ENCODE results near the gene LRP11. TPM values are rescaled to one million over a fixed set of nuclear protein-coding genes. Genes with fewer than 3 reads are reported as not detected.
A peak's percentile ranks its signal among the peaks of the same experiment; 100 is the strongest.
"Not testable (repeated sequence)": the region's sequence is repeated elsewhere in the genome, so short reads cannot be mapped to it uniquely, and the experiment has no call there.

Gene LRP11
- total RNA-seq, 1 experiment from 2014 or later: 13.2 TPM

DNA sequence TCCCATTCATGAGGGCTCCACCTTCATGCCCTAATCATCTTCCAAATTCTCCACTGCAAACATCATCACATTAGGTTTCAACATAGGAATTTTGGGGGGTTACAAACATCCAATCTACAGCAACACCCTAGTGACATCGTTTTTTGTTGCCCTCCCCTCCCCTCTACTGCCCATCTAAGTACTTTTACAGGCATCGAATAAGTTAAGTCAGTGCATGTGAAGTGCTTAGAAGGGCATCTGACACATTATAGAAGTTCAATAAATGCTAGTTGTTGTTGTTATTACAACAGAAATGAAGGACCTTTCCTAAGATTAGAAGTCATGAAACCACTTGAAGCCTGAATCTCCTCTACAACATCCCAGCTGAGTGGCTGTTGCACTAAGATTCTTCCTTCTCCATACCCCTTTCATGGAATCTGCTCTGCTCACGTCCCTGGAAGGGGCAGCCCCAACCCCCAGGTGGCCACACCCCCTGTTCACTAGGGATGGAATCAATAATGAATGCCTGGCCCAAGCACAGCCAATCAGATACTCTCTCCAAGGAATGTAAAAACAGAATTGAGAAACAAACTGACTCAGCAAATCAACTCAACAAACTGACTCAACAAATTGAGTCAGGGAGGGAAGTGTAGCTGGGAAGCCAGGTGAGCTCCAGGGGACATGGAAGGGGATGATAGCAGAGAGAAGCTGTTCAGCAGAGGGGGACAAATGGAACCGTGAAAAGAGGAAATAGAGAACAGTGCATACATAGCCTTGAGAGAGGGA lies 3.9 kb upstream of the LRP11 start:
- peak; percentile 87 for DNase-seq
- H3K4me3 ChIP-seq (ENCODE audit: insufficient read depth, low read depth, low read length): no peak overlapping the region
- no peaks in the 10 kb centered on the region for H3K36me3 ChIP-seq (replicated peaks; ENCODE audit: control insufficient read depth, insufficient read depth, low read length)
- peaks cover 5% of the 10 kb centered on the region; the same call in 1 of the 2 replicates for H3K27me3 ChIP-seq (ENCODE audit: control insufficient read depth, insufficient read depth, low read length)

DNA sequence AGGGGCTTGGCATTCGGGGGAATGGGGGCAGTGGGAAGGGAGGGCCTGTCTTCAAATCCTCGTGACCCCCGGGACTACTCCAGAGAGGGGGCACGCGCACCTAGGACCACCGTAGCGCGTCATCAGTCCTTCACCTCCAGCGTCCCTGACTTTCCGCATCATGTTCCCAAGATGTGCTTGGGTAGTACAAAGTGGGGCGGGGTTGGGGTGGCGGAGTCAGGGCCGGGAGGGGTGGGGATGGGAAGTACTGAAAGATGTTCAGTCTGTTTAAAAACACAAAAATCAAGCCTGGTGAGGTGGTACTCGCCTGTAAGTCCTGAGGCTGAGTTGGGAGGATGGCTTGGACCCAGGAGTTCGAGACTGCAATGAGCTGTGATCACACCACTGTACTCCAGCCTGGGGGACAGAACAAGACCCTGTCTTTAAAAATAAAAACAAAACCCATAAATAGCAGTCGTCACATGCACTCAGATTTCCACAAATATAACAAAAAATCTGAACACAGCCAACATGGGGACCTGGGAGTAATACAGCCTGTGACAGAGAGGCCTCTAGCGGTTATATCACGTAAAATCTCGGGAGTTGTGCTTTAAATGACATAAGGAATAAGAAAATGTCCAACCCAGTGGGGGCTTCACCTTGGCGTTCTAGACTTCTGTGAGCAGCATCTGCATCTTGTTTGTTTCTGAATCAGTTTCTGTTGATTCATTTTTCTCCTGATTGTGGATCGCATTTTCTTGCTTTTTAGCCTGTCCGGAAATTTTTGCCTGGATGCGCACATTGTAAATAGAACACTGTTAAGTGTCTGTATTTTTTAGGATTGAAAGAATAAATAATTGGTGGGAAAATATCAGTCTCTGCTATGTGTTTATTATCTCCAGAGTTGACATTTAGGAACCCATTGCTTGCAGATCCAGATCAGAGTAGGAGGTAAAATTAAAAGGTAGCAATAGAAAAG lies 698 bp upstream of the LRP11 start:
- H3K4me3 ChIP-seq (ENCODE audit: insufficient read depth, low read depth, low read length): peak overlapping the region; percentile 73
- no peaks in the 10 kb centered on the region for H3K36me3 ChIP-seq (replicated peaks; ENCODE audit: control insufficient read depth, insufficient read depth, low read length)
- peaks cover 15% of the 10 kb centered on the region for H3K27me3 ChIP-seq (ENCODE audit: control insufficient read depth, insufficient read depth, low read length)
- DNase-seq: peak; percentile 53

GRCh38 chr6:149862922-149863697 lies 1.0 kb downstream of the LRP11 start:
- Histone ChIP-seq H3K4me3 (ENCODE audit: insufficient read depth, low read depth, low read length) (peak overlapping the region; percentile 73), H3K36me3 (replicated peaks; ENCODE audit: control insufficient read depth, insufficient read depth, low read length) (no peaks in the 10 kb centered on the region), H3K27me3 (ENCODE audit: control insufficient read depth, insufficient read depth, low read length) (peaks cover 15% of the 10 kb centered on the region)
- peak; percentile 82 for DNase-seq

DNA sequence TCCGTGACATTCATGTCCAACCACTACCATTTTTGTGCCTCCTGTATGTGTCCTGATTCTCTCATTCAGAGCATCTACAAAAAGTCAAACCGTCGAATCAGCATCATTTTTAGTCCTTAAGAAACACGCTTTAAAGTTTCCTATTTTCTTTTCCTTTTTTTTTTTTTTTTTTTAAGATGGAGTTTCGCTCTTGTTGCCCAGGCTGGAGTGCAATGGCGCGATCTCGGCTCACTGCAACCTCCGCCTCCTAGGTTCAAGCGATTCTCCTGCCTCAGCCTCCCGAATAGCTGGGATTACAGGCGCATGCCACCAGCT lies 1.8 kb downstream of the LRP11 start:
- H3K4me3 ChIP-seq (ENCODE audit: insufficient read depth, low read depth, low read length); H3K36me3 ChIP-seq (replicated peaks; ENCODE audit: control insufficient read depth, insufficient read depth, low read length); DNase-seq: not testable (repeated sequence)
- H3K27me3 ChIP-seq (ENCODE audit: control insufficient read depth, insufficient read depth, low read length): peaks cover 15% of the 10 kb centered on the region

DNA sequence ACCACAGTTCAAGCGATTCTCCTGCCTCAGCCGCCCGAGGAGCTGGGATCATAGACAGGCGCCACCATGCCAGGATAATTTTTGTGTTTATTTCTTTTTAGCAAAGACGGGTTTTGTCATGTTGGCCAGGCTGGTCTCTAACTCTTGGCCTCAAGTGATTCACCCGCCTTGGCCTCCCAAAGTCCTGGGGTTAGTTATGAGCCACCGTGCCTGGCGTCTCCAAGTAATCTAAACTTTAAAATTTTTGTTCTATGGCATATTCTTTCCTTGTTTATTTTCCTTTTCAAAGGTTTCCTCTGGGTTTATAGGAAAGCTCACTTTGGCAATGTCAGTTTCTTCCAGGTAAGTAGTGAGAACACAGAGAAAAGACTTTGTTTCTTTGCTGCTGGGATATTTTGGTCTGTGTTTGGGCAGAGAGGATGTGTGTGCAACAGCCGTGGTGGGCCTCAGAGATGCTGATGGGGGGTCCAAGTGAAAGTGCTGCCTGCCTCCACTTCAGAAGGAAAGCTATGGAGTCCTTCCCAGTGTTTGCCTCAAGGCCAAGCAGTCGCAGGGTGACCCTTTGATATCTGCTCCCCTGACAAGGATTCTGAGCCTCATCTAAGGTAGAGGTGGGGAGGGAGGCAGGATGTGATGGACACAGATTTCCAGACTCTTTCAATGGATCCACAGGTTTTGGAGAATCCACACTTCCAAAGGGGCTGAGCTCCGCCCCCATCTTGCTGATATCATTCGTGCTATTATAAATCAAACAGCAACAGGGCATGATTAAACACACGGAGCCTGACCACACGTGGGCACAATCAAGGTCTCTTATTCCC lies 2.3 kb downstream of the LRP11 start:
- Histone ChIP-seq H3K4me3 (ENCODE audit: insufficient read depth, low read depth, low read length) (no peak overlapping the region), H3K27me3 (ENCODE audit: control insufficient read depth, insufficient read depth, low read length) (peaks cover 15% of the 10 kb centered on the region)
- no peak for DNase-seq

DNA sequence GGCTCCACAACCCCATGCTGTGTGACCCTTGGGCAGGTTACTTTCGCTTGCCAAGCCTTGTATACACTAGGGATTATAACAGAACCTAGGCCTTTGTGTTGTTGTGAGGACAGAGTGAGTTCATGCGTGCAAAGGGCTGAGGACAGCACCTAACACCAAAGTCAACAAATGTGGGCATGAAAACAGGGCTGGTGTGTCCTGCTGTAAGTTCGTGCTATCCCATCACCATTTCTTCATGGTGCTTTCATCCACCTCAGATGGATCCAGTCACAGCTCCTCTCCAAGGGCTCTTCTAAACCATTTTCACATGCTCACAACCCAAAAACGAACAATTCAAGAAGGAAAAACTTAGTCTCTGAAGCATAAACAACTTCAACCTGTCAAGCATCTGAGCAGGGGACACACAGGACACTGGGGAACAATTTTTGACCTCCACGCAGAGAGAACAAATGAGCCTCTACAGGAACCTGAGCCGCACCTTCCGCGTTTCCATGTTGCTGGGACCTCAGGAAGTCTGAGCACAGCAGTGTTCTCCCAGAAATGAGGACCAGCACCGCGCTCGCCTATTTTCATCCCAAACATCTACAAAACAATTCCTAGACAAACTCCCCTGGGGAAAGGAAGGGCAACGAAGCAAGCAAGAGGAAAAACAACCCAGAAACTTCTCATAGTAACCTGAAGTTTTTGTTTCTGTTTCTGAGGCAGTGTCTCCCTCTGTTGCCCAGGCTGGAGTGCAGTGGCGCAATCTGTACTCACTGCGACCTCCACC lies 3.1 kb downstream of the LRP11 start:
- Histone ChIP-seq H3K27me3 (ENCODE audit: control insufficient read depth, insufficient read depth, low read length) (peaks cover 15% of the 10 kb centered on the region), H3K36me3 (replicated peaks; ENCODE audit: control insufficient read depth, insufficient read depth, low read length) (no peaks in the 10 kb centered on the region), H3K4me3 (ENCODE audit: insufficient read depth, low read depth, low read length) (no peak overlapping the region)
- DNase-seq: no peak

More for the DNA sequence above, 2.3 kb downstream of the LRP11 start:
- H3K36me3 ChIP-seq (replicated peaks; ENCODE audit: control insufficient read depth, insufficient read depth, low read length): no peaks in the 10 kb centered on the region

DNA sequence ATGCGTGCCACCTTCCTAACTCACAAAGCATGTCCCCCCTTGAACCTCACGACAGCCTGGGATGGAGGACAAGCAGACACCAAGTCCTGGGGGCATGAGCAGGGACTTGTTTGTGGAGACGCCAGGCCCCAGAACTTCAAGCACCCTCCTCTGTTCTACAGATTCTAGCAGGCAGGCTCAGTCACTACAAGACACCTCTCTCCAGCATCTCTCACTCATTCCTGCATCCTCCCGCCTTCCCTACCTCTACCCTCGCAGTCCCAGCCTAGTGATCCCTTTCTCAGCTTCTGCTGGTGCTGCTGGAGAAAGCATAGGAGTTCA lies 3.7 kb downstream of the LRP11 start:
- H3K36me3 ChIP-seq (replicated peaks; ENCODE audit: control insufficient read depth, insufficient read depth, low read length): no peaks in the 10 kb centered on the region
- H3K27me3 ChIP-seq (ENCODE audit: control insufficient read depth, insufficient read depth, low read length): peaks cover 15% of the 10 kb centered on the region
- H3K4me3 ChIP-seq (ENCODE audit: insufficient read depth, low read depth, low read length): no peak overlapping the region
- no peak for DNase-seq

- no peaks in the 10 kb centered on the region for H3K36me3 ChIP-seq (replicated peaks; ENCODE audit: control insufficient read depth, insufficient read depth, low read length)
- H3K4me3 ChIP-seq (ENCODE audit: insufficient read depth, low read depth, low read length): no peak overlapping the region
- peak; percentile 50 for DNase-seq
- H3K27me3 ChIP-seq (ENCODE audit: control insufficient read depth, insufficient read depth, low read length): peaks cover 15% of the 10 kb centered on the region
Observed at GRCh38 chr6:149859938-149860337, 4.2 kb downstream of the LRP11 start.

- DNase-seq: no peak
- Histone ChIP-seq H3K4me3 (ENCODE audit: insufficient read depth, low read depth, low read length) (no peak overlapping the region), H3K36me3 (replicated peaks; ENCODE audit: control insufficient read depth, insufficient read depth, low read length) (no peaks in the 10 kb centered on the region), H3K27me3 (ENCODE audit: control insufficient read depth, insufficient read depth, low read length) (peaks cover 15% of the 10 kb centered on the region)
Observed at GRCh38 chr6:149859368-149859767, 4.8 kb downstream of the LRP11 start.

DNA sequence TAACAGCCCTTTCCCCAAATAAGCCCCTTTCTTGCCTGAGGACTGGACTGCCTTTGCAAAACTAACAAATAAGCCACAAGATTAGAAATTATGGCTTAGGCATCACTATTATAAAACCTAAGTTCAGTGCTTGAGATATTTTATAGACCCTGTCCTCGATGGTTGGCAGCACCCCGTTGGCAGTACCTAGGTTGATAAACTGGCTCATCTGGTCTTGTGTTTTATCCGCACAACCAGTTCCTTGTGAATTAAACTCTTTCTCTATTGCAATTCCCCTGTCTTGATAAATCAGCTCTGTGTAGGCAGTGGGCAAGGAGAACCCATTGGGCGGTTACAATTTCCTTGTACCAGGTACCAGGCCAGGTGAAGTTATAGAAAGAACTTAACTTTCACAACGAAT lies 6.6 kb downstream of the LRP11 start:
- no peaks in the 10 kb centered on the region for H3K36me3 ChIP-seq (replicated peaks; ENCODE audit: control insufficient read depth, insufficient read depth, low read length)
- DNase-seq: no peak
- no peak overlapping the region for H3K4me3 ChIP-seq (ENCODE audit: insufficient read depth, low read depth, low read length)
- H3K27me3 ChIP-seq (ENCODE audit: control insufficient read depth, insufficient read depth, low read length): peaks cover 5% of the 10 kb centered on the region

DNA sequence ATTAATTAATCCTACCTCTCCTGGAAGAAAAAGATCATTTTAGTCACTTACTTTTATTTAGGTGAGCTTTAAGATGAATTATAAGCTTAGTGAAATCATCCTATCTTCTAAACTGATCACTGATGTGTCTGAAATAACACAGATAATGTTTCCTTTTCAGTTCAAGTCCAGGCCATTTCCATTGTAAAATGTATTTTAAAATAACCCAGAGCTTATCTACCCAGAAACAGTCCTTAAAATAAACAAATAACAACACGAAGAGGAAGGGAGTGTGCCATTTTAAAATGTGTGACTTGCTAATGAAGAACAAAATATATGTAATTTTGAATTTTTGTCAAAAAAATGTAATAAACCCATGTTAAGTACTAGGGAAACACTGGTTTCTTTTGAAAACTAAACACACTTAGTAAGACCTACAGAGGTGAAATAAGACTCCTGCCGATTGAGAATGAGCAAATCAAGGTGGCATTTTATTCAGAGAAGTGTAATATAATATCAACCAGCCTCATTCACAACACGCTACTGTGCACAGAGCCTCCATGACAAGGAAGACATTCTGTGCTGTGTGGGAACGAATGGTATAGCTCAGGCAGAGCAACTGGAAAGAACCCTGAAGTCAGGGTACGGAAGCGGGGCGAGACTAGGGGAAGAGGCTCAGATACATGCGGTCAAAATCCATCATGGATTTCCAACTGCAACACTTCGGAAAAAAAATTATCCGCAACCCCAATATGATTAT lies 7.7 kb downstream of the LRP11 start:
- no peak for DNase-seq
- no peak overlapping the region for H3K4me3 ChIP-seq (ENCODE audit: insufficient read depth, low read depth, low read length)
- H3K27me3 ChIP-seq (ENCODE audit: control insufficient read depth, insufficient read depth, low read length): no peaks in the 10 kb centered on the region
- no peaks in the 10 kb centered on the region for H3K36me3 ChIP-seq (replicated peaks; ENCODE audit: control insufficient read depth, insufficient read depth, low read length)

DNA sequence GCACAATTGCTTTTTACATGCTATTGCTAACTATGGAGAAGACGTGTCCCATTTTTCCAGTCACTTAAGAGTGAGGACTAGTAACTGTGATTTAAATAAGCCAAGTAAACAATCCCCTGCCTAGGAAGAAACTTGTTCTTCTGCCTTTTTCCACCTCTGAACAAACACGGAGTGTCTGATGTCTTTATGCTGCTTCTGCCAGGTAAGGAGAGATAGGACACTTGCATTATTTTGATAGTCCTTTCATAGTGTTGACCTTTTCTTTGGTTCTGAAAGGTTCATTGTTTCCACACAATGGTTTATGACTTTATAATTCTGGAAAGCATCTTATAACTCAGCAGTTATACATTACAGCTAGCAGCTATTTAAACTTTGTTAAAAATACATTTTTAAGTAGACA lies 8.4 kb downstream of the LRP11 start:
- Histone ChIP-seq H3K4me3 (ENCODE audit: insufficient read depth, low read depth, low read length) (no peak overlapping the region), H3K36me3 (replicated peaks; ENCODE audit: control insufficient read depth, insufficient read depth, low read length) (no peaks in the 10 kb centered on the region), H3K27me3 (ENCODE audit: control insufficient read depth, insufficient read depth, low read length) (no peaks in the 10 kb centered on the region)
- DNase-seq: no peak
